ENCODE measurements around the gene TPM4. TPM values are rescaled to one million over a fixed set of nuclear protein-coding genes. Genes with fewer than 3 reads are reported as not detected.

The TPM4 gene
- total and polyA plus RNA-seq, 7 donors: 24.3 to 57.3 (median 40.8) TPM

DNA sequence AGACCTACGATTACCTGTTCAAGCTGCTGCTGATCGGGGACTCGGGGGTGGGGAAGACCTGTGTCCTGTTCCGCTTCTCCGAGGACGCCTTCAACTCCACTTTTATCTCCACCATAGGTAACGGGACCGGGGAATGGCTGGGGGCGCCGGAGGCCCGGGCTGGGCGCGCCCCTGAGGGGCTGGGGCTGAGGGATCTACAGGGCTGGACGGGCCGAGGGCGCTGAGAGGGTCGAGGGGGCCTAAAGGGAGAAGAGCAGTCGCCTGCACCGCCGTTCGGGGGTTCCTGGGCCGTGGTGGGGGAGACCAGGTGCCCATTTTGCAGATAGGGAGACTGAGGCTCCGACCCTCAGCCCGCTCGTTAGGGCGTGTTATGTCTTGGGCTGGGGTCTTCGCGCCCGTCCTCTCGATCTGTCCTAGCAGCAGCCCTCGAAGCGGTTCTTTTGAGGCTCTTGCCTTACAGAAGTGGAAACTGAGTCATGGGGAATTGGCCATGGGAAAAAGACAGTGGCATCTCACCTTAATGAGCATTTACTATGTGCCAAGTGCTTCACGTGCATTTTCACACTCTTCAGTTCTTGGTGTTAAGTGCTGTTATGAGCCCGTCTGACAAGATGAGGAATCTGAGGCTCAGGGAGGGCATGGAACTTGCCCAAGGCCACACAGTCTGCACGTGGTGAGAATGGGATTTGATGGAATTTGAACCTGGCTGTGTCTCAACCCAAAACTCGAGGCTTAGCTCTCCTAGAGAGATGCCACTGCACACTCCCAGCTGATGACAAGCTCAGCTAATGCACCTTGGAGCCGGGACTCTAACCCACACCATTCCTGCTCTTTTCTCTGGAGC, 35.8 kb downstream of the TPM4 start:
- 3 to 5% (median 3%) methylated on average over 33 to 37 of the region's 37 CpGs for WGBS, 3 donors
- H3K27me3 ChIP-seq (ENCODE audit: insufficient read depth in 3 of 3, low read length in 2 of 3): no peaks in the 10 kb centered on the region
- peak in 1 of 2 donors; percentile 20 for DNase-seq
- peak in 1 of 4 donors; percentile 6 for ATAC-seq
- peak overlapping the region; percentile 66 for H3K4me3 ChIP-seq
- H3K27ac ChIP-seq: peak overlapping the region; percentile 83
- no peaks in the 10 kb centered on the region for H3K36me3 ChIP-seq (ENCODE audit: insufficient read depth in 1 of 2, low read depth in 1 of 2)
- no peak for TF ChIP-seq CTCF (IDR thresholded peaks at IDR 0.05)
- peaks cover 12% of the 10 kb centered on the region for H3K4me1 ChIP-seq
- H3K9me3 ChIP-seq: no peaks in the 10 kb centered on the region
- intact Hi-C loops (cut with DNase I): loop anchor here in 1 of 2 donors (2.0 to 5.0 kb wide), 3 partner anchors 70 to 85 kb away; partner anchors contain the start of gene AP1M1

DNA sequence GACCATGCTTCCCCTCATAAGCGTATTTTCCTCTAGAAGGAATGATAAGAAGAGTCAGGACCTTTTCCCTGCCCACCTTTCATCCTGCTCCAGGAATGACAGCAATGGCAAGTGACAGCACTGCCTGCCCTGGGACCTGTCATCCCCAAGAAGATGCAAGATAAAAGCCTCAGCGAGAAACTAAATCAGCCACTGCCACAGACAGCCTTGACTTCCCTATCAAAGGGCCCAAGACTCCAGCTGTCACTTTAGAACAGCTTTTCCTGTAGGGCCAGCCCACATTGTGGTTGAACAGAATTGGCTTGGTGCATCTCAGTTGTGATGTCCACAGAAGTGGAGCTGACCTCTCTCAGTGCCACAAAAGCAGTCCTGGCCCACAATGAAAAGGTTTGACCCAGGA, 36.5 kb downstream of the TPM4 start:
- DNase-seq: peak in 1 of 2 donors; percentile 8
- WGBS, 3 donors: 46 to 61% (median 57%) methylated on average over 2 of the region's 2 CpGs
- Histone ChIP-seq H3K4me3 (peak overlapping the region; percentile 66), H3K4me1 (peaks cover 12% of the 10 kb centered on the region), H3K36me3 (ENCODE audit: insufficient read depth in 1 of 2, low read depth in 1 of 2) (peaks cover 0 to 1% of the 10 kb centered on the region in 2 donors), H3K27me3 (ENCODE audit: insufficient read depth in 3 of 3, low read length in 2 of 3) (no peaks in the 10 kb centered on the region), H3K9me3 (no peaks in the 10 kb centered on the region), H3K27ac (no peak overlapping the region)
- no peak for TF ChIP-seq CTCF (IDR thresholded peaks at IDR 0.05)
- no peak for ATAC-seq
- intact Hi-C loops (cut with DNase I): loop anchor here in 1 of 2 donors (5.0 kb wide), 2 partner anchors 70 kb away; no protein-coding TSS in a partner anchor

- Histone ChIP-seq H3K4me3 (no peak overlapping the region), H3K36me3 (ENCODE audit: insufficient read depth in 1 of 2, low read depth in 1 of 2) (peaks cover 0 to 11% of the 10 kb centered on the region in 2 donors), H3K4me1 (peaks cover 12% of the 10 kb centered on the region), H3K27ac (no peak overlapping the region), H3K27me3 (ENCODE audit: insufficient read depth in 3 of 3, low read length in 2 of 3) (no peaks in the 10 kb centered on the region), H3K9me3 (no peaks in the 10 kb centered on the region)
- intact Hi-C loops (cut with DNase I): loop anchor here in 1 of 2 donors (5.0 kb wide), 2 partner anchors 69 to 71 kb away; no protein-coding TSS in a partner anchor
- ATAC-seq (no peak), DNase-seq (no peak)
- TF ChIP-seq CTCF (IDR thresholded peaks at IDR 0.05): no peak
- 82 to 86% (median 84%) methylated on average over 3 of the region's 3 CpGs for WGBS, 3 donors
These were observed 37.4 kb downstream of the TPM4 start for GRCh38 chr19:16113727-16114126.

GRCh38 chr19:16115301-16116039, 39.2 kb downstream of the TPM4 start:
- DNase-seq (peak in 1 of 2 donors; percentile 12), ATAC-seq (no peak)
- no peak overlapping the region for H3K4me3 ChIP-seq
- peaks cover 12% of the 10 kb centered on the region for H3K4me1 ChIP-seq
- 90 to 91% (median 91%) methylated on average over 9 of the region's 9 CpGs for WGBS, 3 donors
- no peaks in the 10 kb centered on the region for H3K27me3 ChIP-seq (ENCODE audit: insufficient read depth in 3 of 3, low read length in 2 of 3)
- peaks cover 0 to 28% of the 10 kb centered on the region in 2 donors for H3K36me3 ChIP-seq (ENCODE audit: insufficient read depth in 1 of 2, low read depth in 1 of 2)
- no peak overlapping the region for H3K27ac ChIP-seq
- no peak for TF ChIP-seq CTCF (IDR thresholded peaks at IDR 0.05)
- no peaks in the 10 kb centered on the region for H3K9me3 ChIP-seq
- intact Hi-C loops (cut with DNase I): no loop called here
